ENCODE results near the gene MAGEH1.
"Not testable (repeated sequence)": the region's sequence is repeated elsewhere in the genome, so short reads cannot be mapped to it uniquely, and the experiment has no call there.

Gene MAGEH1

DNA sequence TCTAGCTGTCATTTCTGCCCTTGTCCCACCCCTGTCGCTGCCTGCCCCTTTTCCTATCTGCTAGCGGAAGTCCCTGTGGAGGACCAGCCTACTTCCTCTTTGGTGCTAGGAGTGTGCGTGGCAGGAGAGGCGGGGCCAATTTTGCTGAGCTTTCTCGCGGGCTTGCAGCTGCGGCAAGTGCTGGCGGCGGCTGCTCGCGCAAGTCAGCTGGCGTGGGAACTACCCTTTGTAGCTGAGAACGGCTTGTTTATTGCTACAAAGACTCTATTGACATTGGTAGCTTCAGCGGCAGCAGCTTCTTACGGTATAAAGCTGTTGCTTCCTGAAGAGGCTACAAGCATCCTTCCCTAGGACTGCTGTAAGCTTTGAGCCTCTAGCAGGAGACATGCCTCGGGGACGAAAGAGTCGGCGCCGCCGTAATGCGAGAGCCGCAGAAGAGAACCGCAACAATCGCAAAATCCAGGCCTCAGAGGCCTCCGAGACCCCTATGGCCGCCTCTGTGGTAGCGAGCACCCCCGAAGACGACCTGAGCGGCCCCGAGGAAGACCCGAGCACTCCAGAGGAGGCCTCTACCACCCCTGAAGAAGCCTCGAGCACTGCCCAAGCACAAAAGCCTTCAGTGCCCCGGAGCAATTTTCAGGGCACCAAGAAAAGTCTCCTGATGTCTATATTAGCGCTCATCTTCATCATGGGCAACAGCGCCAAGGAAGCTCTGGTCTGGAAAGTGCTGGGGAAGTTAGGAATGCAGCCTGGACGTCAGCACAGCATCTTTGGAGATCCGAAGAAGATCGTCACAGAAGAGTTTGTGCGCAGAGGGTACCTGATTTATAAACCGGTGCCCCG, at the start of gene MAGEH1:
TSS of gene MAGEH1 (plus strand) at position 138 of the 843 bp plus-strand sequence. CDS start at position 386, 248 bp downstream.
- peak; percentile 49 to 59 for DNase-seq (ENCODE audit: low read depth in 2 of 2)

DNA sequence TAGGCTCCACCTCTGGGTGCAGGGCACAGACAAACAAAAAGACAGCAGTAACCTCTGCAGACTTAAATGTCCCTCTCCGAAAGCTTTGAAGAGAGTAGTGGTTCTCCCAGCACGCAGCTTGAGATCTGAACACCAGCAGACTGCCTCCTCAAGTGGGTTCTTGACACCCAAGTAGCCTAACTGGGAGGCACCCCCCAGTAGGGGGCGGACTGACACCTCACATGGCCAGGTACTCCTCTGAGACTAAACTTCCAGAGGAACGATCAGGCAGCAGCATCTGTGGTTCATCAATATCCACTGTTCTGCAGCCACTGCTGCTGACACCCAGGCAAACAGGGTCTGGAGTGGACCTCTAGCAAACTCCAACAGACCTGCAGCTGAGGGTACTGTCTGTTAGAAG, 24.8 kb upstream of the MAGEH1 start:
- DNase-seq (ENCODE audit: low read depth in 2 of 2) = peak in 1 of 2 donors; percentile 1

DNA sequence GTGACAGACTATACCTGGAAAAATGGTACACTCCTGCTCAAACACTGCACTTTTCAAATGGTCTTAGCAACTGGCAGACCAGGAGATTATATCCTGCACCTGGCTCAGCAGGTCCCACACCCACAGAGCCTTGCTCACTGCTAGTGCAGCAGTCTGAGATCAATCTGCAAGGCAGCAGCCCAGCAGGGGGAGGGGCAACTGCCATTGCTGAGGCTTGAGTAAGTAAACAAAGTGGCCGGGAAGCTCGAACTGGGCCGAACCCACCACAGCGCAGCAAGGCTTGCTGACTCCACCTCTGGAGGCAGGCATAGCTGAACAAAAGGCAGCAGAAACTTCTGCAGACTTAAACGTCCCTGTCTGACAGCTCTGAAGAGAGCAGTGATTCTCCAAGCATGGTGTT, 8.5 kb upstream of the MAGEH1 start:
- DNase-seq (ENCODE audit: low read depth in 2 of 2) = not testable (repeated sequence)

DNA sequence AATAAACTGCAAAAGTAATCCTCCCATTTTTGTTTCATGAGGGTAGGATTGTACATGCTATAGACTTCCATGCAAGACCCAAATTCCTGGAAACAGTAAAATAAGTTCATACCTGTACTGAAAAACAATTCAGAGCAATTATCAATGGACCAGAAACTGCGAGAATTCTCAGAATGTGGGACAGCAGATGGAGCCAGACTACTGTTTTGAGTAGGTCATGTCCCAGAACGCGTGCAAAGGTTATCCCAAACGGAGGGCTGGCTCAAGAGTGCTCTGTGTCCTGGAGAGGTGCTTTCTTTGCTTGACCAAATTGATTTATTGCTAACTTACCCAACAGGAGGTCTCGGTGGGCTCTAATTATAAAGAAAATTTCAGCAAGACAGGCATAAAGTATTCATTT, 1.7 kb upstream of the MAGEH1 start:
- no peak for DNase-seq (ENCODE audit: low read depth in 2 of 2)

GRCh38 chrX:55451141-55451540, 786 bp upstream of the MAGEH1 start:
- DNase-seq (ENCODE audit: low read depth in 2 of 2) = no peak

DNA sequence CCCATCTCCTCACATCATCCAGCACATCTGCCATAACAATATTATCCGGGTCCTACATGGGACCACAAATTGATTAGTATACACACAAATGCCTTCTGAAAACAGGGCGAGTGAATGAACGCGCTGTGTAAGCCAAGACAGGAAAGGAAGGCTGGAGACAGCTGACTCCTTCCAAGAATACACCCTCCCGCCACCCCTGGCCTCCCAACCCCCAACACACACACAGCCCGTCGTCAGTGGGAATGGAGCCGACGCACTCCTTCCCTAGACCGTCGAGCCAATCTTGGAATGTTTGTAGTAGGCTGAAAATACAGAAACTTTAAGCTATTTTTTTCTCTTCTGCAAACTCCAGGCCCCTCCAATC, 319 bp upstream of the MAGEH1 start:
- DNase-seq (ENCODE audit: low read depth in 2 of 2) = no peak

- no peak for DNase-seq (ENCODE audit: low read depth in 2 of 2)
These were observed 852 bp downstream of the MAGEH1 start for GRCh38 chrX:55452833-55453124.

- not testable (repeated sequence) for DNase-seq (ENCODE audit: low read depth in 2 of 2)
These were observed 3.8 kb downstream of the MAGEH1 start for GRCh38 chrX:55455708-55456107.

GRCh38 chrX:55459426-55459825, 7.5 kb downstream of the MAGEH1 start:
- DNase-seq (ENCODE audit: low read depth in 2 of 2) = not testable (repeated sequence)

- not testable (repeated sequence) for DNase-seq (ENCODE audit: low read depth in 2 of 2)
These were observed 8.0 kb downstream of the MAGEH1 start for GRCh38 chrX:55459926-55460325.

GRCh38 chrX:55464050-55464449, 12.1 kb downstream of the MAGEH1 start:
- DNase-seq (ENCODE audit: low read depth in 2 of 2) = not testable (repeated sequence)

DNA sequence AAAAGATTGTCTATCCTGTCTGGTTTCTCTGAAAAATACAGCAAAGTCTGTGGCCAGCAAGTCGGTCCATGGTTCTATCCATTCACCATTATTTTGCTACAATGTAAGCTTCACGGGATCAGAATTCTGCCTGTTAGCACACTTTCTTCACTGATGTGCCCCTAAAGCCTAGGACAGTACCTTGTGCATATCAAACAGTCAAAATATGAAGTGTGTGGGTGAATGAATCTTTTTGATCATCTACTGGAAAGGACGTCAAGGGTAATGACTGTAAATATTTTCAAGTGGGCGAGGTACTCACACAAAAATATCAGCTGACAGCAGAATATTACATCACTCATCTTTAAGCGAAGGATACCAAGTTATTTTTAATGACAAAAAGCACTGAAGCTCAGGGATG, 13.2 kb downstream of the MAGEH1 start:
- DNase-seq (ENCODE audit: low read depth in 2 of 2) = not testable (repeated sequence)

DNA sequence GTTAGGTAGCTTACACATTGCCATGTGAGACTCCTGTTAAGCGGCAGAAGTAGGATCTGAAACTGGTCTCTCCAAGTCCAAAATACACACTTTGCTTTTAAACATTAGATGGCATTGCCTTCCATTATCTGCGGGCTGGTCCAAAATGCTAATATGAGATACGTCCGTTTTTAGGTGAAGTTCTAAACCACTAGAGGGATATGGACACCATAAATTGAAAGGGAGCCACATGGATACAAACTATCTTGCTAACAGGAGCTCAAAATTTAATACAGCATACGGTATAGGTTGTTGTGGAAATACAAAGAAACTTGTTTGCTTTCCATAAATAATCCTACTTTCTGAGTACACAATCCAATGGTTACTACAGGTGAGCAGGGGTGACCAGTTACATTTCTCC, 13.9 kb downstream of the MAGEH1 start:
- DNase-seq (ENCODE audit: low read depth in 2 of 2) = not testable (repeated sequence)

GRCh38 chrX:55479956-55480355, 28.0 kb downstream of the MAGEH1 start:
- not testable (repeated sequence) for DNase-seq (ENCODE audit: low read depth in 2 of 2)

GRCh38 chrX:55480390-55481062, 28.6 kb downstream of the MAGEH1 start:
- DNase-seq (ENCODE audit: low read depth in 2 of 2) = no peak

DNA sequence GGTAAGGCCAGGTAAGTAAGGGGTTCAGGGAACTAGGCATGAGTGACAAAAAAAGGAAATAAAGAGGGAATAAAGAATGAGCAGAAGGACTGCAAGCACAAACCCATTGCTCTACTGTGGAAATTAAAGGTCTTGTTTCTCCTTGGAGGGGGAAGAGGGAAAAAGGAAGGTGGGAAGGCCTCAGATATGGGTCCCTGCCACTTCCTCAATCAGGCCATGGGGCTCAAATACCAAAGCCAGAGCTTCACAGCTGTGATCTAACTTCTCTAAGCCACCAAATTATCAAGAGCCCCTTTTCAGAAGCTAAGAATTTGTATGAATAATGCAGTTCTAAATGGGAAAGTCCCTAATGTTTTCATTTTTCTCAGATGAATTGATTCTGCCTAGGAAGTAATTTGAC, 33.0 kb downstream of the MAGEH1 start:
- DNase-seq (ENCODE audit: low read depth in 2 of 2) = no peak

- DNase-seq (ENCODE audit: low read depth in 2 of 2) = no peak
These were observed 34.8 kb downstream of the MAGEH1 start for GRCh38 chrX:55486736-55487135.

GRCh38 chrX:55487143-55487542, 35.2 kb downstream of the MAGEH1 start:
- no peak for DNase-seq (ENCODE audit: low read depth in 2 of 2)

DNA sequence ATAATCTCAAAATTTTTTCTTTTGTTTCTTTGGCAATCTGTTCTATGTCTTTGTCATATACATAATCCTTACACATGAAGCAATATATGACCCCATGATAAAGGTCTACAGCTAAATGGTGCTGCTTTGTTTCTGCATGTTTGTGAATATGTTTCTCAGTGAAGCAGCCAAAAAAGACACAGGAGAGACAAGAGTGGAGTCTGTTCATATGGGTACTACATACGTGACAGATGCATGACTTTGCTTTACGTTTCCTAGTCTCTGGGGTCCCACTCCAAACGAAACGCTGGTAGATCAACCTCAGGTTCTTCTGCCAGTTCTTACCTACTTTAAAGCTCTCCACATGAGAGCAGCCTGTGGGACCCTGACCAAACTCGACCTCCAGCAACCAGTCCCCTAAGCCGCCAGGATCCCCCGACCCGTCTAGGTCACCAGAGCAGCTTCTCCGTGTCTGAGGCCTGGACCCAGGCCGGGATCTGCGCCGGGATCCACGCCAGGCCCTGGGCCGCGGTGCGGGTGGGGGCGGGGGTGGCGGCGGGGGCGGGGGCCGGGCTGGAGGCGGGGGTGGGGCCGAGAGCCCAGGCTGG, 36.2 kb downstream of the MAGEH1 start:
- no peak for DNase-seq (ENCODE audit: low read depth in 2 of 2)

DNA sequence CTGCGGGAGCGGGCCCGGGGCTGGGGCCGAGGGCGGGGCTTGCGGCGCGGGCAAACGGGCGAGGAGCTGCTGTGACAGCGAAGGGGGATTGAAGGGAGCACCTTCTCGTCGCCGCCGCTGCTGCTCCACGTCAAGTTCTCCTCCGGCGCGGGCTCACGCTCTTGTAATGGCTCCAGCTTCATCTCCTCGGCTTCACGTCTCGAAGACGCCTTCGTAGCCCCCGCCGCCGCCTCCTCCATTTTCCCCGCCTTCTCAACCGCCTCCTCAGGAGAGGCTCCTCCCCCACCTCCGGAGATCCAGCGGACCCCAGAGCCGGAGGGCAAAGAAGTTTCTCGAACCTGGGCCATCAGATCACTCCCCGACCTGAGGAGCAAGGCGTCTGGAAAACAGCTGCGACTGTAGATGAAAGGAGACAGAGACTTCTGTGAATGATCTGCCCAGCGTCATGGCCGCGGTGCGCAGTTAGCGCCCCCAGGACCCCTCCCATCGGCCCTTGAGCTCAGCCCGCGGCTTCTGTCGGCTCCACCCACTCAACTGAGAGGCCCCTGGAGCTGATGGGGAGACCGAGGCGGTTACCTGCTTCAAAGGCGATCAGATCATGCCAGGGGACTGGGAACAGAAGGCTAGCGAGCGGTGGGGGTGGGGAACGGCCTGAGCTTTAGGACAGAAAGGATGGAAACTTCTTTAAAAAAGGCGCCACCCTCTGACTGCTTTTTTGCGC, 36.8 kb downstream of the MAGEH1 start:
- DNase-seq (ENCODE audit: low read depth in 2 of 2) = peak; percentile 12 to 22

DNA sequence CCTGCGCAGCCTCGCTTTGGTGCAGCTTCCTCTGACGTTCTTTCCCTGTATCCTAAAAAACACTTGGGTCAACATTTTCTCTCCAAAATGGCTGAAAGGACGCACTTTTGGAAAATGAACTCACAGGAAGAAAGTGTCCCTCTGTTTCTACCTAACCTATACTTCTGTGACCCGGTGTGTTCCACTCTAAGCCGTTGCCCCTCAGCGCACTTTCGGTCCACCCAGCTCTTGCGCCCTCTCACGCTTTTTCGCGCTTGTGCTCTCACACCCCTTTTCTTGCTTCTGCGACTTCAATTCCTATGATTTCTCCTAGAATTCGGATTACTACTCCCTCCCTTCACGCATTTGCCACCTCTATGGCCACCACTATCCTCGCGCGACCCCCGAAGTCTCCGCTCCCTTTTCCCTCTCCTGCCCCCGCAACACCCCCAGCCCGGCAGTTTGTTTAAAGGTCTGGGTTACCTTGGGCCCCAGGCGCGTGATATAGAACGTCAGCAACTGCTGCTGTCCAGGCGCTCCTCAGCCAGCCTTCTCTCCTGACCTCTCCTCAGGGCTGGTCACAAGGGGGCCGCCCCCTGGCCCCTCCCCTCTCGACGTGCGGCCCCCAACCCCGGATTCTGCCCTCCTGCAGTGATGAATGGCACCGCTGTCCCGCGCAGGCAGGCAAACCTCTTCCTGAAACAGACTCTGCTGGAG, 37.5 kb downstream of the MAGEH1 start, which contains the start of gene USP51:
TSS of gene USP51 (minus strand) at position 535 of the 696 bp plus-strand sequence. CDS start 909 bp downstream, outside the sequence.
- no peak for DNase-seq (ENCODE audit: low read depth in 2 of 2)

Measured in stimulated activated CD4-positive, alpha-beta T cell treated with anti-CD3 and anti-CD28 coated beads, Interleukin-15, amount 100 ng/mL, for 48 hours (primary cell).